Neural progenitor cell (in vitro differentiated cells): ENCODE data around the gene DOCK3.

ENCODE experiments used
- CTCF ChIP-seq: fragments of 200-600 bp; sonication (generic); IDR thresholded peaks from 2 replicates; pipeline ENCODE4 v1.5.1; 2017; ENCODE audit warnings: antibody characterized with exemption, mild to moderate bottlenecking
- EZH2 ChIP-seq: fragments of 200-600 bp; sonication (generic); IDR thresholded peaks from 2 replicates; pipeline ENCODE4 v1.6.1; 2017; ENCODE audit warnings: antibody characterized with exemption, mild to moderate bottlenecking, moderate library complexity
- EZH2phosphoT487 ChIP-seq: fragments of 200-600 bp; sonication (generic); IDR thresholded peaks from 2 replicates; pipeline ENCODE4 v1.6.1; 2017; ENCODE audit warnings: antibody characterized with exemption

GRCh38 chr3:51044982-51045381 is 370.3 kb downstream of the DOCK3 start:
- no peak for TF ChIP-seq CTCF
- TF ChIP-seq EZH2phosphoT487 = no peak
- TF ChIP-seq EZH2 = no peak
